Liver (tissue), 9 donors: Measurements from ENCODE around the gene PPP6R1. TPM values are rescaled to one million over a fixed set of nuclear protein-coding genes. Genes with fewer than 3 reads are reported as not detected.

Experiments used
- DNase-seq: peaks from one replicate; pipeline ENCODE4 v3.0.0-alpha.2; 2017; ENCODE audit warnings: low spot score
- H3K27ac ChIP-seq, 2 donors: one replicate each; pipeline ENCODE4 v1.7.0; 2013; ENCODE audit warnings: inconsistent platforms in 2 of 2, low read length in 2 of 2, control low read depth in 1 of 2, low read depth in 1 of 2, mild to moderate bottlenecking in 1 of 2
- H3K27me3 ChIP-seq, 4 donors: one replicate each; pipeline versions ENCODE4 v1.6.1 to v1.7.0; 2013; ENCODE audit warnings: low read length in 3 of 4, inconsistent platforms in 1 of 4, mild to moderate bottlenecking in 1 of 4, moderate library complexity in 1 of 4; ENCODE audit not compliant: control insufficient read depth in 4 of 4, insufficient read depth in 4 of 4
- H3K36me3 ChIP-seq, 4 donors: one replicate each; pipeline versions ENCODE4 v1.6.1 to v1.7.0; 2013; ENCODE audit warnings: low read length in 3 of 4, mild to moderate bottlenecking in 3 of 4, low read depth in 1 of 4, moderate library complexity in 1 of 4; ENCODE audit not compliant: control insufficient read depth in 4 of 4, insufficient read depth in 3 of 4
- H3K4me1 ChIP-seq, 4 donors: one replicate each; pipeline versions ENCODE4 v1.6.1 to v1.7.0; 2013; ENCODE audit warnings: low read length in 3 of 4, mild to moderate bottlenecking in 3 of 4, moderate library complexity in 1 of 4; ENCODE audit not compliant: control insufficient read depth in 4 of 4, insufficient read depth in 4 of 4
- H3K4me3 ChIP-seq, 3 donors: one replicate each; pipeline versions ENCODE4 v1.6.1 to v1.7.0; 2013; ENCODE audit warnings: low read length in 3 of 3, control low read depth in 1 of 3, low read depth in 1 of 3, mild to moderate bottlenecking in 1 of 3
- H3K9ac ChIP-seq, 2 donors: one replicate each; pipeline ENCODE4 v1.7.0; 2013; ENCODE audit warnings: low read length in 2 of 2, mild to moderate bottlenecking in 2 of 2, moderate library complexity in 2 of 2, control low read depth in 1 of 2, low read depth in 1 of 2
- H3K9me3 ChIP-seq, 4 donors: one replicate each; pipeline versions ENCODE4 v1.6.1 to v1.7.0; 2013; ENCODE audit warnings: low read length in 3 of 4; ENCODE audit not compliant: control insufficient read depth in 4 of 4
- FOXA2 ChIP-seq: IDR thresholded peaks from 2 replicates; pipeline ENCODE4 v1.6.1; 2016; ENCODE audit warnings: antibody characterized with exemption
- HNF4A ChIP-seq, 2 donors: conservative IDR thresholded peaks; 2 replicates each; pipeline ENCODE4 v1.6.1; 2016; ENCODE audit warnings: antibody characterized with exemption in 2 of 2, mild to moderate bottlenecking in 2 of 2
- JUND ChIP-seq, 2 donors: IDR thresholded peaks; 2 replicates each; pipeline ENCODE4 v1.6.1; 2016; ENCODE audit warnings: antibody characterized with exemption in 2 of 2
- NR2F2 ChIP-seq: IDR thresholded peaks from 2 replicates; pipeline ENCODE4 v1.6.1; 2016; ENCODE audit warnings: antibody characterized with exemption
- RAD21 ChIP-seq, 2 donors: IDR thresholded peaks; 2 replicates each; pipeline ENCODE4 v1.6.1; 2016; ENCODE audit warnings: antibody characterized with exemption in 2 of 2, mild to moderate bottlenecking in 2 of 2
- REST ChIP-seq: IDR thresholded peaks from 2 replicates; pipeline ENCODE4 v1.6.1; 2016; ENCODE audit warnings: antibody characterized with exemption, mild to moderate bottlenecking
- RXRA ChIP-seq, 2 donors: IDR thresholded peaks; 2 replicates each; pipeline ENCODE4 v1.6.1; 2017 to 2018; ENCODE audit warnings: antibody characterized with exemption in 2 of 2, mild to moderate bottlenecking in 1 of 2
- YY1 ChIP-seq: IDR thresholded peaks from 2 replicates; pipeline ENCODE4 v1.6.1; 2016; ENCODE audit warnings: antibody characterized with exemption, mild to moderate bottlenecking
- WGBS: extraction: QIAGEN DNeasy Blood & Tissue Kit; methylation state at CpG from one replicate; pipeline ENCODE4 v1.1.7; 2013; 5-methylcytosine and 5-hydroxymethylcytosine counted together
- polyA plus RNA-seq, 2 donors: library from polyadenylated mRNA; stranded (reverse) in 1 of 2; unstranded in 1 of 2; fragments of 200-250 nt in 1 of 2; fragments of >200 nt in 1 of 2; fragmentation: Nextera tagmentation in 1 of 2; extraction: Ambion mirVana in 1 of 2; gene quantifications; one replicate each; pipeline versions ENCODE4 v1.2.1 to v1.2.3, GENCODE V29; 2013 to 2015
- total RNA-seq, 2 donors: library from RNA; depleted of rRNA; stranded (reverse); fragments of >200 nt; gene quantifications; one replicate each; pipeline ENCODE4 v1.2.3, GENCODE V29; 2014
- TF ChIP-seq, protein P1 (sequence below): IDR thresholded peaks from 2 replicates; pipeline ENCODE4 v1.6.1; 2016; ENCODE audit warnings: antibody characterized with exemption
- TF ChIP-seq, protein P2 (sequence below): fragments of 150-350 bp; IDR thresholded peaks from 2 replicates; pipeline ENCODE4 v1.5.1; 2017; ENCODE audit warnings: improper control_type of control experiment, low read depth, low read length; ENCODE audit not compliant: missing input control
- TF ChIP-seq, protein P3 (sequence below): IDR thresholded peaks from 2 replicates; pipeline ENCODE4 v1.6.1; 2016; ENCODE audit warnings: antibody characterized with exemption
- donor health status: healthy.
- donor health status: healthy.
- donor health status: healthy.
- donor health status: healthy.
- donor health status: healthy.

Gene PPP6R1
- total and polyA plus RNA-seq, 4 donors = 5.5 to 40.1 (median 22.5) TPM

- DNase-seq = no peak
- no peak overlapping the region for H3K4me3 ChIP-seq
- H3K27me3 ChIP-seq = no peaks in the 10 kb centered on the region
- no peaks in the 10 kb centered on the region for H3K9me3 ChIP-seq
- H3K9ac ChIP-seq = no peak overlapping the region
- no peaks in the 10 kb centered on the region for H3K36me3 ChIP-seq
- 76% methylated on average over 17 of the region's 17 CpGs for WGBS
- peak in 1 of 2 donors; percentile 64 for TF ChIP-seq JUND (IDR thresholded peaks at IDR 0.05)
- TF ChIP-seq, protein P1, sequence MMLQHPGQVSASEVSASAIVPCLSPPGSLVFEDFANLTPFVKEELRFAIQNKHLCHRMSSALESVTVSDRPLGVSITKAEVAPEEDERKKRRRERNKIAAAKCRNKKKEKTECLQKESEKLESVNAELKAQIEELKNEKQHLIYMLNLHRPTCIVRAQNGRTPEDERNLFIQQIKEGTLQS = peak; percentile 26
- TF ChIP-seq RAD21 (IDR thresholded peaks at IDR 0.05) = no peak
- peak in 1 of 2 donors; percentile 25 for TF ChIP-seq HNF4A (conservative IDR thresholded peaks at IDR 0.05)
- peak; percentile 58 for TF ChIP-seq FOXA2
- TF ChIP-seq RXRA (IDR thresholded peaks at IDR 0.05) = peak in 1 of 2 donors; percentile 41
- peaks cover 0 to 9% (median 5%) of the 10 kb centered on the region in 4 donors for H3K4me1 ChIP-seq
- peak overlapping the region in 1 of 2 donors; percentile 40 for H3K27ac ChIP-seq
Observed at GRCh38 chr19:55209693-55210472, 48.9 kb downstream of the PPP6R1 start.

- H3K9ac ChIP-seq = no peak within 1 kb of the TSS
- no peaks in the 10 kb centered on the region for H3K9me3 ChIP-seq
- H3K27ac ChIP-seq = peak within 1 kb of the TSS in 1 of 2 donors; percentile 40
- no peak within 1 kb of the TSS for H3K4me3 ChIP-seq
- no peaks in the 10 kb centered on the region for H3K27me3 ChIP-seq
- DNase-seq = no peak
- H3K36me3 ChIP-seq = no peaks in the 10 kb centered on the region
- TF ChIP-seq, protein P2, sequence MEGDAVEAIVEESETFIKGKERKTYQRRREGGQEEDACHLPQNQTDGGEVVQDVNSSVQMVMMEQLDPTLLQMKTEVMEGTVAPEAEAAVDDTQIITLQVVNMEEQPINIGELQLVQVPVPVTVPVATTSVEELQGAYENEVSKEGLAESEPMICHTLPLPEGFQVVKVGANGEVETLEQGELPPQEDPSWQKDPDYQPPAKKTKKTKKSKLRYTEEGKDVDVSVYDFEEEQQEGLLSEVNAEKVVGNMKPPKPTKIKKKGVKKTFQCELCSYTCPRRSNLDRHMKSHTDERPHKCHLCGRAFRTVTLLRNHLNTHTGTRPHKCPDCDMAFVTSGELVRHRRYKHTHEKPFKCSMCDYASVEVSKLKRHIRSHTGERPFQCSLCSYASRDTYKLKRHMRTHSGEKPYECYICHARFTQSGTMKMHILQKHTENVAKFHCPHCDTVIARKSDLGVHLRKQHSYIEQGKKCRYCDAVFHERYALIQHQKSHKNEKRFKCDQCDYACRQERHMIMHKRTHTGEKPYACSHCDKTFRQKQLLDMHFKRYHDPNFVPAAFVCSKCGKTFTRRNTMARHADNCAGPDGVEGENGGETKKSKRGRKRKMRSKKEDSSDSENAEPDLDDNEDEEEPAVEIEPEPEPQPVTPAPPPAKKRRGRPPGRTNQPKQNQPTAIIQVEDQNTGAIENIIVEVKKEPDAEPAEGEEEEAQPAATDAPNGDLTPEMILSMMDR = no peak
- TF ChIP-seq YY1 = no peak
- no peak for TF ChIP-seq REST
- TF ChIP-seq, protein P3, sequence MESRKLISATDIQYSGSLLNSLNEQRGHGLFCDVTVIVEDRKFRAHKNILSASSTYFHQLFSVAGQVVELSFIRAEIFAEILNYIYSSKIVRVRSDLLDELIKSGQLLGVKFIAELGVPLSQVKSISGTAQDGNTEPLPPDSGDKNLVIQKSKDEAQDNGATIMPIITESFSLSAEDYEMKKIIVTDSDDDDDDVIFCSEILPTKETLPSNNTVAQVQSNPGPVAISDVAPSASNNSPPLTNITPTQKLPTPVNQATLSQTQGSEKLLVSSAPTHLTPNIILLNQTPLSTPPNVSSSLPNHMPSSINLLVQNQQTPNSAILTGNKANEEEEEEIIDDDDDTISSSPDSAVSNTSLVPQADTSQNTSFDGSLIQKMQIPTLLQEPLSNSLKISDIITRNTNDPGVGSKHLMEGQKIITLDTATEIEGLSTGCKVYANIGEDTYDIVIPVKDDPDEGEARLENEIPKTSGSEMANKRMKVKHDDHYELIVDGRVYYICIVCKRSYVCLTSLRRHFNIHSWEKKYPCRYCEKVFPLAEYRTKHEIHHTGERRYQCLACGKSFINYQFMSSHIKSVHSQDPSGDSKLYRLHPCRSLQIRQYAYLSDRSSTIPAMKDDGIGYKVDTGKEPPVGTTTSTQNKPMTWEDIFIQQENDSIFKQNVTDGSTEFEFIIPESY = no peak
- no peak for TF ChIP-seq NR2F2
- no peak for TF ChIP-seq JUND (IDR thresholded peaks at IDR 0.05)
- H3K4me1 ChIP-seq = peaks cover 0 to 9% (median 5%) of the 10 kb centered on the region in 4 donors
- 71% methylated on average over 17 of the region's 18 CpGs for WGBS
Observed at GRCh38 chr19:55208880-55209692, 49.7 kb downstream of the PPP6R1 start, which contains the start of gene PTPRH. PTPRH (minus strand) TSS chr19:55209501; CDS start chr19:55209433, 68 bp downstream.
